H1 (cell line): ENCODE results near the gene COL17A1.

Experiments used
- ATF3 ChIP-seq: IDR thresholded peaks from 2 replicates; pipeline ENCODE4 v1.6.1; 2011; ENCODE audit warnings: low read depth, mild to moderate bottlenecking, low read length; ENCODE audit not compliant: insufficient read depth
- CBX5 ChIP-seq: fragments of 300-800, 300-1000 bp; sonication (generic); IDR thresholded peaks from 2 replicates; pipeline ENCODE4 v1.7.1; 2016; ENCODE audit warnings: antibody characterized with exemption, low read length, low read depth
- CTCF ChIP-seq, 3 experiments: IDR thresholded peaks; 1 replicate in 2 of 3; 2 replicates in 1 of 3; pipeline versions ENCODE4 v1.5.1 to v1.6.1; 2011; ENCODE audit warnings: low read length in 3 of 3, mild to moderate bottlenecking in 3 of 3, inconsistent platforms in 2 of 3, low read depth in 1 of 3, moderate library complexity in 1 of 3; ENCODE audit not compliant: insufficient read depth in 1 of 3; ENCODE audit errors: control extremely low read depth in 1 of 3
- EZH2 ChIP-seq: fragments of 200-600 bp; sonication (generic); IDR thresholded peaks from 2 replicates; pipeline ENCODE4 v1.7.1; 2012; ENCODE audit warnings: low read depth, mild to moderate bottlenecking, moderate library complexity, low read length, inconsistent platforms; ENCODE audit not compliant: severe bottlenecking
- HDAC2 ChIP-seq, 2 experiments: fragments of 300-600 bp in 1 of 2; sonication (generic) in 1 of 2; IDR thresholded peaks; 2 replicates each; pipeline ENCODE4 v1.6.1; 2011 to 2012; ENCODE audit warnings: low read depth in 2 of 2, low read length in 2 of 2, mild to moderate bottlenecking in 2 of 2, moderate library complexity in 2 of 2, borderline replicate concordance in 1 of 2, inconsistent platforms in 1 of 2
- JUN ChIP-seq: IDR thresholded peaks from 2 replicates; pipeline ENCODE4 v1.6.1; 2011; ENCODE audit warnings: low read depth, mild to moderate bottlenecking, improper control_type of control experiment, low read length
- MAFK ChIP-seq: IDR thresholded peaks from 2 replicates; pipeline ENCODE4 v1.6.1; 2012; ENCODE audit warnings: low read depth, mild to moderate bottlenecking, improper control_type of control experiment, low read length
- MAX ChIP-seq: IDR thresholded peaks from 2 replicates; pipeline ENCODE4 v1.6.1; 2012; ENCODE audit warnings: inconsistent platforms
- PHF8 ChIP-seq: fragments of 200-600 bp; sonication (generic); conservative IDR thresholded peaks from 2 replicates; pipeline ENCODE4 v1.7.1; 2012; ENCODE audit warnings: low read depth, mild to moderate bottlenecking, inconsistent platforms, low read length, moderate library complexity
- POLR2A ChIP-seq, 2 experiments: IDR thresholded peaks; 1 replicate in 1 of 2; 2 replicates in 1 of 2; pipeline ENCODE4 v1.6.1; 2011; ENCODE audit warnings: low read depth in 2 of 2, low read length in 2 of 2, mild to moderate bottlenecking in 2 of 2; ENCODE audit errors: control extremely low read depth in 1 of 2
- POLR2AphosphoS5 ChIP-seq: IDR thresholded peaks from 2 replicates; pipeline ENCODE4 v1.6.1; 2011; ENCODE audit warnings: low read depth, low read length
- RXRA ChIP-seq: IDR thresholded peaks from 2 replicates; pipeline ENCODE4 v1.6.1; 2011; ENCODE audit warnings: low read depth, mild to moderate bottlenecking, low read length, moderate library complexity; ENCODE audit not compliant: insufficient read depth
- SP1 ChIP-seq: IDR thresholded peaks from 2 replicates; pipeline ENCODE4 v1.6.1; 2011; ENCODE audit warnings: low read depth, low read length
- USF2 ChIP-seq: IDR thresholded peaks from 2 replicates; pipeline ENCODE4 v1.6.1; 2011; ENCODE audit warnings: low read length, improper control_type of control experiment

GRCh38 chr10:104031631-104032030 lies 54.0 kb downstream of the COL17A1 start:
- TF ChIP-seq USF2: no peak
- no peak for TF ChIP-seq CTCF (IDR thresholded peaks at IDR 0.05; ENCODE audit: control extremely low read depth in 1 of 3, insufficient read depth in 1 of 3, low read depth in 1 of 3, low read length in 3 of 3)
- TF ChIP-seq SP1: no peak
- TF ChIP-seq CBX5: no peak
- TF ChIP-seq POLR2A (IDR thresholded peaks at IDR 0.05; ENCODE audit: control extremely low read depth in 1 of 2, low read depth in 2 of 2, low read length in 2 of 2): no peak
- TF ChIP-seq EZH2: no peak
- TF ChIP-seq JUN: no peak
- TF ChIP-seq ATF3: no peak
- TF ChIP-seq MAFK: no peak
- no peak for TF ChIP-seq MAX
- TF ChIP-seq POLR2AphosphoS5: no peak
- no peak for TF ChIP-seq RXRA
- no peak for TF ChIP-seq HDAC2 (IDR thresholded peaks at IDR 0.05; ENCODE audit: borderline replicate concordance in 1 of 2, low read depth in 2 of 2, low read length in 2 of 2)
- no peak for TF ChIP-seq PHF8
